ENCODE results near the gene MSRB2. TPM values are rescaled to one million over a fixed set of nuclear protein-coding genes. Genes with fewer than 3 reads are reported as not detected.
"Not testable (repeated sequence)": the region's sequence is repeated elsewhere in the genome, so short reads cannot be mapped to it uniquely, and the experiment has no call there.

Gene MSRB2
- 10 to 100 TPM in 1 of 2 donors, 1 to 10 TPM in 1; 4.5 to 16.8 TPM for total RNA-seq

- Mint-ChIP-seq H3K9me3 (peaks cover 7 to 9% of the 10 kb centered on the region in 2 donors), H3K27ac (peak within 1 kb of the TSS; percentile 94 to 95), H3K36me3 (peaks cover 8 to 18% of the 10 kb centered on the region in 2 donors)
- peak; percentile 66 to 79 for ATAC-seq
- peak; percentile 47 to 71 for DNase-seq (ENCODE audit: low spot score in 2 of 2)
Observed at GRCh38 chr10:23095404-23095965, at the start of gene MSRB2. MSRB2 (plus strand) TSS chr10:23095579; CDS start chr10:23095609, 30 bp downstream.

- Mint-ChIP-seq H3K27ac (no peak overlapping the region), H3K9me3 (no peaks in the 10 kb centered on the region), H3K36me3 (no peaks in the 10 kb centered on the region)
- DNase-seq (ENCODE audit: low spot score in 2 of 2) (no peak), ATAC-seq (no peak)
Observed at GRCh38 chr10:23046027-23046426, 49.4 kb upstream of the MSRB2 start.

GRCh38 chr10:23047201-23048050 is 48.0 kb upstream of the MSRB2 start:
- DNase-seq (ENCODE audit: low spot score in 2 of 2) (no peak), ATAC-seq (no peak)
- Mint-ChIP-seq H3K27ac (no peak overlapping the region), H3K9me3 (no peaks in the 10 kb centered on the region), H3K36me3 (no peaks in the 10 kb centered on the region)

- Mint-ChIP-seq H3K9me3 (no peaks in the 10 kb centered on the region), H3K27ac (no peak overlapping the region), H3K36me3 (no peaks in the 10 kb centered on the region)
- ATAC-seq (no peak), DNase-seq (ENCODE audit: low spot score in 2 of 2) (no peak)
Observed at GRCh38 chr10:23048191-23048590, 47.2 kb upstream of the MSRB2 start.

- no peak for ATAC-seq
- Mint-ChIP-seq H3K36me3 (no peaks in the 10 kb centered on the region), H3K27ac (no peak overlapping the region), H3K9me3 (no peaks in the 10 kb centered on the region)
- DNase-seq (ENCODE audit: low spot score in 2 of 2), result no peak
Observed at GRCh38 chr10:23051278-23051677, 44.1 kb upstream of the MSRB2 start.

GRCh38 chr10:23051855-23052331 is 43.5 kb upstream of the MSRB2 start:
- no peaks in the 10 kb centered on the region for H3K9me3 Mint-ChIP-seq
- no peak overlapping the region for H3K27ac Mint-ChIP-seq

GRCh38 chr10:23053036-23053435 is 42.3 kb upstream of the MSRB2 start:
- ATAC-seq (no peak), DNase-seq (ENCODE audit: low spot score in 2 of 2) (no peak)
- Mint-ChIP-seq H3K27ac (no peak overlapping the region), H3K9me3 (no peaks in the 10 kb centered on the region), H3K36me3 (no peaks in the 10 kb centered on the region)

More at GRCh38 chr10:23051855-23052331, 43.5 kb upstream of the MSRB2 start:
- DNase-seq (ENCODE audit: low spot score in 2 of 2) (no peak), ATAC-seq (no peak)
- no peaks in the 10 kb centered on the region for H3K36me3 Mint-ChIP-seq

- no peak for ATAC-seq
- Mint-ChIP-seq H3K36me3 (no peaks in the 10 kb centered on the region), H3K9me3 (peaks cover 0 to 8% of the 10 kb centered on the region in 2 donors), H3K27ac (no peak overlapping the region)
- DNase-seq (ENCODE audit: low spot score in 2 of 2), result no peak
Observed at GRCh38 chr10:23055424-23056185, 39.8 kb upstream of the MSRB2 start.

- Mint-ChIP-seq H3K36me3 (no peaks in the 10 kb centered on the region), H3K9me3 (peaks cover 0 to 8% of the 10 kb centered on the region in 2 donors), H3K27ac (no peak overlapping the region)
- DNase-seq (ENCODE audit: low spot score in 2 of 2) (no peak), ATAC-seq (no peak)
Observed at GRCh38 chr10:23056186-23056579, 39.2 kb upstream of the MSRB2 start.

GRCh38 chr10:23058366-23058765 is 37.0 kb upstream of the MSRB2 start:
- ATAC-seq (no peak), DNase-seq (ENCODE audit: low spot score in 2 of 2) (no peak)
- Mint-ChIP-seq H3K27ac (no peak overlapping the region), H3K36me3 (no peaks in the 10 kb centered on the region), H3K9me3 (peaks cover 0 to 8% of the 10 kb centered on the region in 2 donors)

- Mint-ChIP-seq H3K27ac (no peak overlapping the region), H3K36me3 (no peaks in the 10 kb centered on the region)
- no peak for ATAC-seq
Observed at GRCh38 chr10:23060918-23061317, 34.5 kb upstream of the MSRB2 start.

GRCh38 chr10:23063045-23063972 is 32.1 kb upstream of the MSRB2 start:
- Mint-ChIP-seq H3K27ac (no peak overlapping the region), H3K36me3 (no peaks in the 10 kb centered on the region), H3K9me3 (peaks cover 0 to 8% of the 10 kb centered on the region in 2 donors)
- DNase-seq (ENCODE audit: low spot score in 2 of 2) (no peak), ATAC-seq (no peak)

More at GRCh38 chr10:23060918-23061317, 34.5 kb upstream of the MSRB2 start:
- no peak for DNase-seq (ENCODE audit: low spot score in 2 of 2)
- H3K9me3 Mint-ChIP-seq, result peaks cover 0 to 8% of the 10 kb centered on the region in 2 donors

GRCh38 chr10:23063973-23064812 is 31.2 kb upstream of the MSRB2 start:
- no peaks in the 10 kb centered on the region for H3K36me3 Mint-ChIP-seq
- DNase-seq (ENCODE audit: low spot score in 2 of 2) (no peak), ATAC-seq (no peak)
- H3K9me3 Mint-ChIP-seq, result peaks cover 0 to 1% of the 10 kb centered on the region in 2 donors
- H3K27ac Mint-ChIP-seq, result no peak overlapping the region

GRCh38 chr10:23064813-23065114 is 30.6 kb upstream of the MSRB2 start:
- not testable (repeated sequence) for H3K27ac Mint-ChIP-seq, ATAC-seq

GRCh38 chr10:23065181-23065948 is 30.0 kb upstream of the MSRB2 start:
- DNase-seq (ENCODE audit: low spot score in 2 of 2), result no peak
- no peaks in the 10 kb centered on the region for H3K9me3 Mint-ChIP-seq

More at GRCh38 chr10:23064813-23065114, 30.6 kb upstream of the MSRB2 start:
- H3K9me3 Mint-ChIP-seq; H3K36me3 Mint-ChIP-seq; DNase-seq (ENCODE audit: low spot score in 2 of 2): not testable (repeated sequence)

More at GRCh38 chr10:23065181-23065948, 30.0 kb upstream of the MSRB2 start:
- no peak overlapping the region for H3K27ac Mint-ChIP-seq
- no peak for ATAC-seq
- no peaks in the 10 kb centered on the region for H3K36me3 Mint-ChIP-seq

Data from activated naive CD4-positive, alpha-beta T cell treated with anti-CD3 and anti-CD28 coated beads, Interleukin-2, amount 50 U/mL, for 72 hours (primary cell).